Stomach (tissue), 9 donors: Measurements from ENCODE around the gene PDE6A. TPM values are rescaled to one million over a fixed set of nuclear protein-coding genes. Genes with fewer than 3 reads are reported as not detected.

ENCODE experiments used
- DNase-seq, 2 donors: peaks; one replicate each; pipeline versions ENCODE4 v3.0.0 to v3.0.0-alpha.2; 2013 to 2019
- H3K27ac ChIP-seq, 5 donors: fragments of 200-600 bp in 4 of 5; sonication (generic) in 4 of 5; one replicate each; pipeline ENCODE4 v1.5.1; 2013 to 2019; ENCODE audit warnings: mild to moderate bottlenecking in 1 of 5, moderate library complexity in 1 of 5
- H3K27me3 ChIP-seq, 3 donors: fragments of 200-600 bp; sonication (generic); one replicate each; pipeline ENCODE4 v1.5.1; 2017 to 2019; ENCODE audit warnings: mixed run types in 1 of 3
- H3K36me3 ChIP-seq, 4 donors: fragments of 200-600 bp; sonication (generic); 1 replicate in 3 of 4; 2 replicates in 1 of 4; pipeline ENCODE4 v1.5.1; 2016 to 2019
- H3K4me1 ChIP-seq, 4 donors: fragments of 200-600 bp; sonication (generic); one replicate each; pipeline ENCODE4 v1.5.1; 2016 to 2019
- H3K4me3 ChIP-seq, 4 donors: fragments of 200-600 bp; sonication (generic) in 3 of 4; one replicate each; pipeline ENCODE4 v1.5.1; 2016 to 2019; ENCODE audit warnings: mild to moderate bottlenecking in 1 of 4
- H3K9me3 ChIP-seq, 4 donors: fragments of 200-600 bp; sonication (generic); one replicate each; pipeline ENCODE4 v1.5.1; 2016 to 2019
- CTCF ChIP-seq, 7 experiments: fragments of 450-650 bp in 4 of 7; fragments of 200-600 bp in 3 of 7; sonication (generic) in 3 of 7; IDR thresholded peaks; one replicate each; pipeline ENCODE4 v1.5.1; 2016 to 2019; ENCODE audit warnings: antibody characterized with exemption in 7 of 7, control low read depth in 2 of 7, mild to moderate bottlenecking in 1 of 7
- EP300 ChIP-seq: sonication (generic); formaldehyde crosslinking; IDR thresholded peaks from one replicate; pipeline ENCODE4 v1.6.1; 2017; ENCODE audit warnings: antibody characterized with exemption
- POLR2A ChIP-seq, 4 donors: fragments of 450-650 bp; IDR thresholded peaks; one replicate each; pipeline ENCODE4 v1.6.1; 2016; ENCODE audit warnings: antibody characterized with exemption in 4 of 4, control low read depth in 2 of 4, mild to moderate bottlenecking in 1 of 4, moderate library complexity in 1 of 4
- POLR2AphosphoS5 ChIP-seq, 3 donors: sonication (generic); formaldehyde crosslinking; IDR thresholded peaks; one replicate each; pipeline ENCODE4 v1.6.1; 2016; ENCODE audit warnings: antibody characterized with exemption in 3 of 3
- WGBS, 5 donors: extraction: QIAGEN DNeasy Blood & Tissue Kit in 3 of 5; methylation state at CpG; one replicate each; pipeline versions ENCODE4 v1.1.5 to v1.1.7; 2013 to 2018; 5-methylcytosine and 5-hydroxymethylcytosine counted together
- intact Hi-C: fragments of 100-400 bp; cut with DNase I; formaldehyde crosslinking; loops from one replicate; pipeline ENCODE4 v1.15.1; 2023; ENCODE audit warnings: low total_unique reads
- polyA plus RNA-seq, 3 donors: library from polyadenylated mRNA; stranded (reverse); fragments of 200-250 nt; gene quantifications; one replicate each; pipeline ENCODE4 v1.2.3, GENCODE V29; 2013
- total RNA-seq, 5 donors: library from RNA; depleted of rRNA; stranded (reverse); fragments of >200 nt; gene quantifications; one replicate each; pipeline versions ENCODE4 v1.1.0 to v1.2.3, GENCODE V29; 2014 to 2016
- donor health status: healthy with polysubstance abuse.
- donor health status: Bipolar disorder and iron deficiency.
- donor health status: healthy.

The PDE6A gene
- total and polyA plus RNA-seq, 8 donors, result under 0.01 to 0.80 TPM; not detected in 6

GRCh38 chr5:149824846-149825245 lies 119.7 kb downstream of the PDE6A start:
- WGBS, 5 donors, result 61 to 81% (median 74%) methylated on average over 16 of the region's 16 CpGs
- TF ChIP-seq EP300, result peak; percentile 13
- TF ChIP-seq CTCF (IDR thresholded peaks at IDR 0.05), result no peak
- TF ChIP-seq POLR2A (IDR thresholded peaks at IDR 0.05), result no peak
- peak in 2 of 3 donors; percentile 35 to 84 for TF ChIP-seq POLR2AphosphoS5 (IDR thresholded peaks at IDR 0.05)
- Histone ChIP-seq H3K36me3 (peaks cover 0 to 40% (median 27%) of the 10 kb centered on the region in 4 donors), H3K27me3 (no peaks in the 10 kb centered on the region), H3K9me3 (no peaks in the 10 kb centered on the region), H3K4me3 (no peak overlapping the region), H3K27ac (peak overlapping the region; percentile 7 to 85 (median 60)), H3K4me1 (peaks cover 6 to 49% (median 25%) of the 10 kb centered on the region in 4 donors)
- peak in 1 of 2 donors; percentile 73 for DNase-seq
- intact Hi-C loops, result loop anchor here (5.0 to 10.0 kb wide), 2 partner anchors 90 to 188 kb away; partner anchors contain the start of gene PPARGC1B

- no peak overlapping the region for H3K4me3 ChIP-seq
- TF ChIP-seq EP300, result no peak
- no peak for TF ChIP-seq POLR2AphosphoS5 (IDR thresholded peaks at IDR 0.05)
- DNase-seq, result no peak
- no peaks in the 10 kb centered on the region for H3K9me3 ChIP-seq
- WGBS, 5 donors, result 68 to 91% (median 90%) methylated on average over 7 of the region's 7 CpGs
- H3K27me3 ChIP-seq, result no peaks in the 10 kb centered on the region
- intact Hi-C loops, result loop anchor here (10.0 kb wide), 1 partner anchor 89 kb away; the partner anchor contains the start of gene PPARGC1B
- peaks cover 0 to 40% (median 27%) of the 10 kb centered on the region in 4 donors for H3K36me3 ChIP-seq
- H3K27ac ChIP-seq, result peak overlapping the region; percentile 7 to 85 (median 60)
- peaks cover 6 to 49% (median 25%) of the 10 kb centered on the region in 4 donors for H3K4me1 ChIP-seq
Measured at GRCh38 chr5:149824120-149824519, 120.5 kb downstream of the PDE6A start.

GRCh38 chr5:149823375-149823774 lies 121.2 kb downstream of the PDE6A start:
- peaks cover 0 to 40% (median 27%) of the 10 kb centered on the region in 4 donors for H3K36me3 ChIP-seq
- no peaks in the 10 kb centered on the region for H3K27me3 ChIP-seq
- DNase-seq, result no peak
- no peak for TF ChIP-seq POLR2A (IDR thresholded peaks at IDR 0.05)
- no peak for TF ChIP-seq POLR2AphosphoS5 (IDR thresholded peaks at IDR 0.05)
- TF ChIP-seq CTCF (IDR thresholded peaks at IDR 0.05), result no peak
- TF ChIP-seq EP300, result no peak
- H3K27ac ChIP-seq, result peak overlapping the region in 4 of 5 donors; percentile 50 to 85 (median 56)
- peaks cover 6 to 44% (median 22%) of the 10 kb centered on the region in 4 donors for H3K4me1 ChIP-seq
- no peaks in the 10 kb centered on the region for H3K9me3 ChIP-seq
- WGBS, 5 donors, result 68 to 80% (median 74%) methylated on average over 5 of the region's 5 CpGs
- intact Hi-C loops, result loop anchor here (10.0 kb wide), 1 partner anchor 89 kb away; the partner anchor contains the start of gene PPARGC1B
- H3K4me3 ChIP-seq, result no peak overlapping the region

GRCh38 chr5:149822301-149822700 lies 122.3 kb downstream of the PDE6A start:
- H3K27me3 ChIP-seq, result no peaks in the 10 kb centered on the region
- no peak for DNase-seq
- intact Hi-C loops, result loop anchor here (10.0 kb wide), 1 partner anchor 88 kb away; the partner anchor contains the start of gene PPARGC1B
- no peak overlapping the region for H3K27ac ChIP-seq
- H3K36me3 ChIP-seq, result peaks cover 0 to 38% (median 25%) of the 10 kb centered on the region in 4 donors
- no peak overlapping the region for H3K4me3 ChIP-seq
- H3K9me3 ChIP-seq, result no peaks in the 10 kb centered on the region
- no peak for TF ChIP-seq POLR2AphosphoS5 (IDR thresholded peaks at IDR 0.05)
- TF ChIP-seq POLR2A (IDR thresholded peaks at IDR 0.05), result no peak
- no peak for TF ChIP-seq CTCF (IDR thresholded peaks at IDR 0.05)
- TF ChIP-seq EP300, result no peak
- peaks cover 6 to 37% (median 19%) of the 10 kb centered on the region in 4 donors for H3K4me1 ChIP-seq
- WGBS, 5 donors, result 92 to 97% (median 94%) methylated on average over 5 of the region's 5 CpGs
